NCI-H2196 treated with DMSO at 0.1 percent for 48 hours (cell line): Measurements from ENCODE around the gene STK38L.

Experiments
- DNase-seq: peaks from one replicate; lab custom pipeline; 2025; ENCODE audit not compliant: unreplicated experiment; lab: John Stamatoyannopoulos, UW

Gene STK38L

GRCh38 chr12:27243804-27244688 is at the start of gene STK38L:
Gene STK38L, plus strand, starts transcription at chr12:27244286. Its CDS starts 53,435 bp downstream, at chr12:27297721.
- DNase-seq = peak; percentile 100

DNA sequence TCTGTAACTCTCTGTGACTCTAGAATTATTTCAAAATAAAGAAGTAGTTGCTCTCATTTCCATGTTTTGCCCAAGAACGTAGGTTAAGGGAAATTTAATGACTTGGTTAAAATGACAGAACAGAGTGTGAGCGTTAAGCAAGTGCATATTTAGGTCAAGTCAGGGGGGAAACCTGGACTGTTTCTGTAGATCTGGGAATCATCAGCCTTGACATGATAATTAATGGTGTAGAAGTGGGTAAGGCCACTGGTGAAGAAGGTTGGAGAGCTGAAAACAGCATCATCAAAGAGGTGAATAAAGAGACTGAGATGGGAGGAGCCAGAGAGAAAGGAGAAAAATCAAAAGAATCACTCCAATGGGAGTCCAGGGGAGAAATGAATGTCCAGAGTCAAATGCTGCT is 49.4 kb upstream of the STK38L start:
- DNase-seq = no peak

DNA sequence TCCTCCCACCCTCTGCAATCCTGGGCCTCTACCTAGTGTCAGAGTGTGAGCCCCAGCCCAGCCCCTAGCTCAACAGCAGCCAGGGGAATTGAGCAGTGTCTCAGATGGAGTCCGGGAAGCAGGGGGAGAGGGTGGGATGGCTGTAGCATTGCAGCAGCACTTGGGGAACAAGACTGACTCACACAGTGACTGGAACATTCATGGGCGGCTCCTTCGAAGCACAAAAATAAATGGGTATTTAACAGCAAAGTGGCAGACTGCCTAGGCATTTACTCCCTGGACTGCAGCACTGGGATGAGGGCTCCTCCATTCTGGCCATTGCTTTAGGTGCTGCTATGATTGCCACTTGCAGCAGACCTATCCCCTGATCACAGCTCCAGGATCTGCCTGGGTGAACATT is 46.0 kb upstream of the STK38L start:
- DNase-seq = no peak

DNA sequence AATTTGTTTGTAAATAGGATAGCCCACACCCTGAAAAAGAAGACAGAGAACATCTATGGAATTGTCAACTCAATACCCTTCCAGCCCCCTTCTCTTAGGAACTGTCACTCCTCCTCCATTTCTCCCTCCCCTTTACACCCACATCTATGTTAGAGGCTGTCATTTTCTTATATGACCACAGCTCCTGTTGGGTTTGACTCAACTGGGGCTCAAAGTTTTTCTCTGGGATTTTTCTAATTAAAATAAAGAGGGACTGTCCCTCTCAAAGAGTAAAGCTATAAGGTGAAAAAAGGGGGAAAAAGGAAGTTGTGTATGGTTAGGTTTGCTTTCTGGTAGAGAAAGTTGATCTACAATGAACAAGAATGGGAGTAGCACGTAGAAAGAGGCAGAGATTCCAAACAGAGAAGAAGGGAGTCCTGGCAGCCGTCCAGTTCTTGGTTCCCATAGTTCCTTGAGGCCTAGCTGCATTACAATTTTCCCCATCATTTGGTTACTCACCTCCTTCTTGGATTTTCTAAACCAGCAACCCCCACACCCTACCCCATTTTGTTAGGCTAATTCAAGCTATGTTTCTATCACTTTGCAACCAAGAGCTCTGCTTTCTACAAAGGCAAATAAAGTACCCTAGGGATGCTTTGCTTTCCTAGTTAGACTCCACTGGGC is 44.3 kb upstream of the STK38L start:
- DNase-seq = no peak

DNA sequence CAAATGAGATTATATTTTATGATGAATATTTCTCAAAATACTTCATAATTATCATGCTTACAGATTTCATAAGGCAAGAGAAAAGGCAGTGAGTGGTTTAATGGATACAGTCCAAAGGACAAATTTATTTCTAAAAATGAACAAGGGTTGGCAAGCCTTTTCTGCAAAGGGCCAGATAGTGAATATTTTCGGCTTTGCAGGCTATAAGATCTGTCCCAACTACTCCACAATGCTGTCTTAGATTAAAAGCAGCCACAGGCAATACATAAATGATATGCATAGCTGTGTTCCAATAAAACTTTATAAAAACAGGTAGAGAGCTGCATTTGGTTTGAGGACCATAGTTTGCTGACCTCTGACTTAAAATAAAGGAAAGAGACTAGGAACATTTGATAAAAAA is 42.9 kb upstream of the STK38L start:
- no peak for DNase-seq

- DNase-seq = no peak
Measured at GRCh38 chr12:27206801-27207502, 37.1 kb upstream of the STK38L start.

GRCh38 chr12:27207615-27208413 is 36.3 kb upstream of the STK38L start:
- DNase-seq = no peak

GRCh38 chr12:27208414-27208750 is 35.7 kb upstream of the STK38L start:
- DNase-seq = no peak

- no peak for DNase-seq
Measured at GRCh38 chr12:27209257-27209910, 34.7 kb upstream of the STK38L start.

DNA sequence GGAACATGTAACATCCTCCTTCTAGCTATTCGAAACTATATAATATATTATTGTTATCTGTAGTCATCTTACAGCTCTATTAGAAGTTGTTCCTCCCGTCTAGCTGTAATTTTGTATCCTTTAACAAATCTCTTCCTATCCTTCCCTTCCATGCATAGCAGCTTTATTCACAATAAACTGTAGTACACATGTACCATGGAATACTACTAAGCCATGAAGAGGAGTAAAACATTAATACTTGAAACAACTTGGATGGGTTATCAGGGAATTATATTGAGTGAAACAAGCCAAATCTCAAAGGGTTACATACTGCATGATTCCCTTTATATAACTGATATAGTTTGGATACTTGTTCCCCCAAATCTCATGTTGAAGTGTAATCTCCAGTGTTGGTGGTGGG is 33.9 kb upstream of the STK38L start:
- DNase-seq = no peak

- DNase-seq = no peak
Measured at GRCh38 chr12:27212861-27213260, 31.2 kb upstream of the STK38L start.

- no peak for DNase-seq
Measured at GRCh38 chr12:27213304-27213703, 30.8 kb upstream of the STK38L start.

GRCh38 chr12:27213830-27214787 is 30.0 kb upstream of the STK38L start:
- no peak for DNase-seq

DNA sequence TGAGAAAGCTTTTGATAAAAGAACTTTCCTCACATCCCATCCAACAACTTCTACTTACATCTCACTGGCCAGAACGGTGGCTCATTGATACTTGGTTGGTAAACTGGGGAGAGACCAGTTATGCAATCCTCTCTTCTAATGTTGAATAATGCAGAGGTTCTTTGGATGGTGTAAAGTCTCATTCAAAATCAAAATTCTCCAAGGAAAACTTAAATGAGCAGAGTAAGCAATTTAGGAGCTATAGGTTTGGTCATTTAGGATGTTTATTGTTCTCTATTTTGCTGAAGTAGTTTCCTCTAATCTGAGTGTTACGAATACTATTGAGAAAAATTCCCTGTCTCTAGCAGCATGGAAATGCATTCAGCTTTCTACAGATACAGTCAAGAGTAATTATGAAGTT is 26.5 kb upstream of the STK38L start:
- DNase-seq = no peak

DNA sequence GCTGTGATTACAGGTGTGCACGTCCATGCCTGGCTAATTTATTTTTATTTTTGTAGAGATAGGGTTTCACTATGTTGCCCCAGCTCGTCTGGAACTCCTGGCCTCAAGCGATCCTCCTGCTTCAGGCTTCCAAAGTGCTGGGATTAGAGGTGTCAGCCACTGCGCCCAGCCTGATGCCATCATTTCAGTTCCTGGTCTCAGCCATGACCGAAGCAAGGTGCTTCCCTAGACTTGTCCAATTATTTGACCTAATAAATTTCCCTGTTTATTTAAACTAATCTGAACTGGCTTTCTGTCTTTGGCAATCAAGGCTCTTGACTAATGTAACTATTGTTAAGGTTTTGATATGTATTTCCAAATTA is 24.4 kb upstream of the STK38L start:
- DNase-seq = no peak

- DNase-seq = no peak
Measured at GRCh38 chr12:27220055-27220987, 23.8 kb upstream of the STK38L start.

GRCh38 chr12:27220988-27221345 is 23.1 kb upstream of the STK38L start:
- DNase-seq = no peak

GRCh38 chr12:27221625-27222387 is 22.3 kb upstream of the STK38L start:
- DNase-seq = no peak
